GM21529 (cell line): ENCODE results near the gene TAOK2.

Source experiments
- ATAC-seq: cut with Tn5 transposase; IDR thresholded peaks from one replicate; pipeline ENCODE4 v1.9.1; 2021; ENCODE audit not compliant: unreplicated experiment

Gene TAOK2

GRCh38 chr16:29963021-29963743, 10.5 kb upstream of the TAOK2 start:
- ATAC-seq, result no peak

DNA sequence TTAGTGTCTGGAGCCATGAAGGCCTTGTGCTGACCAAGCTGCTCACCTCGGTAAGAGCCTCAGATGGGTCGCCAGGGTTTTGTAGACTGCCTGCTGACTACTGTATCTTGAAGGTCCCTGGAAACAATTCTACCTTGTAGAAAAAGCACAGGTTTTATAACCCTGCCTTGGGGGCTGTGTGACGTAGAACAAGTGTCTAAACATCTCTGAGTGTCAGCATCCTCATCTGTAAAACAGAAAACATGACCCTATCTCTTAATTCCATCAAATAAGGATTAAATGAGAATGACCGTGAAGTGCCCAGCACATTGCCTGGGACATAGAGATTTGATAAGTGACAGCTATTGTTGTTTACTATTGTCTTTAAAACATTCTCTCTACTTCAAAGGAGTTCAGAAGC, 5.5 kb upstream of the TAOK2 start:
- ATAC-seq, result no peak

GRCh38 chr16:29971304-29971703, 2.4 kb upstream of the TAOK2 start:
- no peak for ATAC-seq

DNA sequence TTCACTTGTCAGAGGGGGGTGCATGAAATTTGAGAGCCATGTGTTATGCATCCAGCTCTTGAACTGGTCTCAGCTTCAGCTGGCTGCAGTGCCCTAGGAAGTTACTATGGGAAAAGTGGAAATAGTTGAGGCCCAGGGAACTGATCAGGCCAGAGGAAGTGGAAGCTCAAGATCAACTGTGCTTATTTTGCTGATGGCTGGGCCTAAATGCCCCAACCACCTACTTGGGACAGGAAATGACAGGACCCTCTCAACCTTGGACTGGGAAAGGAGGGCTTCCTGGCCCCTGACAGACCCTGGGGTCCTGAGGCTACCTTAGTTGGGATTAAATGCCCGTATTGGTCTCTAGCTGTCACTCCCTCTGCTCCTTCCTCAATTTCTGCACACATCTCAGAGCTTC, 1.2 kb upstream of the TAOK2 start:
- ATAC-seq, result no peak

GRCh38 chr16:29972992-29973383, 680 bp upstream of the TAOK2 start:
- ATAC-seq, result no peak

DNA sequence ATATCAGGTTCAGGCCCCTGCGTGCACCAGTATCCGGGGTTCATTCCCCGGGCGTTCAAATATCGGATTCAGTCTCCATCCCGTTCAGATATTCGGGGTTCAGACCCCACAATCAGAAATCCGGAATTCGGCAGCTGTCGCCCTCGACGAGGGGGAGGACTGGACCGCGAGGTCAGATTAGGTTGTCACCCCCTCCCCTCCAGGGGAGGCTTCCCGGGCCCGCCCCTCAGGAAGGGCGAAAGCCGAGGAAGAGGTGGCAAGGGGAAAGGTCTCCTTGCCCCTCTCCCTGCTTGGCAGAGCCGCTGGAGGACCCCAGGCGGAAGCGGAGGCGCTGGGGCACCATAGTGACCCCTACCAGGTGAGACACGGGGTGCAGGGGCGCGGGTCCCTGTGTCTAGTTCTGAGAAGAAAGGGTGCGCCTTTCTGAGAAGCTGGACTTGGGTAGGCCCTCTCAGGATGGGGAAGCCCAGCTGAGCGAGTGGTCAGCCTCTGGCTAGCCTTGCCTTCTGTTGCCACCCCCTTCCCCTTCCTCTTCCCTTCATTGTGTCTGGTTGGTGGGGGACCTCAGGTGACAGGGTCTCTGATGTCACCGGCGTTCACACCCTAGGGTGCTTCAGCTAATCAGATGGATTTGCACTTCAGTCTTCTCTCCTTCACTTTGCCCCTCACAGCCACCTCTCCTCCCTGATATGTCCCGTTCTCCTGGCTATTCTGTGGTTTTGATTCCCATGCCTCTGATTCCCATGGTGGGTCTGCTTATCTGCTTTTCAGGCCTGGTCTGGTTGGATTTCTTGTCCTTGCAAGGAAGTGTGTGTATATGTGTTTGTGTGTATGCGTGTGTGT, 844 bp downstream of the TAOK2 start:
- ATAC-seq, result no peak

GRCh38 chr16:29975134-29975538, 1.5 kb downstream of the TAOK2 start:
- no peak for ATAC-seq

DNA sequence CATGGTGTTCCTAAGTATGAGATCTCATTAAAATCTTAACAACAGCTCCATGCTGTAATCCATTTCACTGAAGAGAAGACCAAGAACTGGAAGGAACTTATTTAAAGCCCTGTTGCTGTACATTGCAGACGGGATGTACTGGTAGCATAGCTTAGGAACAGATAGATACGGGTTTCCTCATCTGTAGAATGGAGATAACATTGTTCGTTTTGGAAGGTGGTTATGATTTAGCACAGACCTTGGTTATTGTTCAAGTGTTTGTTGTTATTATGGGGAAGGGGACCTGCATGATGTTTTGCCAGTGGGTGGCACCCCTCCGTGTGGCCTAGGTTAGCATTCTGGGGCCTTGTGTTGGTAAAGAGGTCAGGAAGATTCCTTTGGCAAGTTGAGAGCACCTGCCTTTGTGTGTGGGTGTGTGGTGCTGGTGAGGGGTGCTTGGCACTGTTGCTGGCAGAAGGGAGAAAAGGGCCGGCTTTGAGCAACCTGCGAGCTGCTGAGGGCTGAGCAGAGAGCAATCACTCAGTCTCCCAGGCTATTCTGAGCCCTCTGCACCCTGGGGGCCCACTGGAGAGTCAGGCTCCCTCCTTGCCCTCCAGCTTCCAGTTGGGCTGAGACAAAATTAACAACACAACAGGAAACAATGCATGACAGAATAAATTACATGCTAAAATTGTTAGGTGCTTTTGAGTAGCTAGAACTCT, 2.3 kb downstream of the TAOK2 start:
- ATAC-seq, result no peak

- no peak for ATAC-seq
These were observed 3.6 kb downstream of the TAOK2 start for GRCh38 chr16:29977063-29977825.

- no peak for ATAC-seq
These were observed 4.4 kb downstream of the TAOK2 start for GRCh38 chr16:29978081-29978480.

DNA sequence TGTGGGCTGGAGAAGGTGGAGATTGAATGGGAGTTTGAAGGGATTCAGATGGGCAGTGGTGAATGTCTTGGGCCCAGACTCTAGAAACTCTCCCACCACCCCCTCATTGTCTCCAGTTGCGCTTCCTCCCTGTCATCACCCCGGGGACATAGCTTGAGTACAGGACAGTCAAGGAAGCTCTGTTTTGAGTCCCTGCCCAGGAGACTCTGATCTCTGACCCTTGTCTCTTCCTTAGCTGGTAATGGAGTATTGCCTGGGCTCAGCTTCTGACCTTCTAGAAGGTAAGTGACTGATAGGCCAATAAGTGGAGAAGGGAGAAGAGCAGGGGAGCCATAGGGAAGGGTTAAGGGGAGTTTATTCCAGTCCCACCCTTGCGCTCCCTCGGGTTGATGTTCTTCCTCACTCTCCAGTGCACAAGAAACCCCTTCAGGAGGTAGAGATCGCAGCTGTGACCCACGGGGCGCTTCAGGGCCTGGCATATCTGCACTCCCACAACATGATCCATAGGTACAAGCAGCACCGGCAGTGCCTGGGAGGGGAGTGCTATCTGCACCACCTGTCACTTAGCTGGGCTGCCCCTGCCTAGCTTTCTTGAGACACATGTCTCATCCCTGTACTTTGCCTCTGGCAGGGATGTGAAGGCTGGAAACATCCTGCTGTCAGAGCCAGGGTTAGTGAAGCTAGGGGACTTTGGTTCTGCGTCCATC, 5.0 kb downstream of the TAOK2 start:
- ATAC-seq, result no peak

GRCh38 chr16:29982560-29983419, 9.1 kb downstream of the TAOK2 start:
- ATAC-seq, result no peak

- no peak for ATAC-seq
These were observed 9.9 kb downstream of the TAOK2 start for GRCh38 chr16:29983420-29984136.

GRCh38 chr16:29984137-29984763, 10.6 kb downstream of the TAOK2 start:
- ATAC-seq, result no peak

DNA sequence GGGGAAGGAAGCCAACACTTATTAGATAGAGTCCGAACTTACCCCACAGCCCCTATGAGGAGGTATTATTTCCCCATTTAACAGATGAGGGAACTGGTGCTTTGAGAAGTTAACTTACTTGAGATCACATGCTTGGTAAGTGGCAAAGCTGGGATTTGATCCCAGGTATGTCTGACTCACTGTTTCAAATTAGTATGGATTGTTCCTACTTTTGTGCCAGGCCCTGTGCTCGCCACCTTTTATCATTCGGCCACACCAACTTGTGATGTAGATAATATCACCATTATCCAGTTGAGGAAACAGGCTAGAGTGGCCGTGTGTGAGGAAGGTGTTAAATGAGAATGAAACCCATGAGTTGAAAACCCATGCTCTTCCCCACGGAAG, 11.1 kb downstream of the TAOK2 start:
- ATAC-seq, result no peak

- no peak for ATAC-seq
These were observed 11.7 kb downstream of the TAOK2 start for GRCh38 chr16:29985271-29985811.

GRCh38 chr16:29986231-29986630, 12.6 kb downstream of the TAOK2 start:
- no peak for ATAC-seq

- no peak for ATAC-seq
These were observed 13.3 kb downstream of the TAOK2 start for GRCh38 chr16:29986931-29987330.
